Medulla oblongata (tissue), 1 donor: ENCODE measurements around the gene ZDHHC11B.
"Not testable (repeated sequence)": the region's sequence is repeated elsewhere in the genome, so short reads cannot be mapped to it uniquely, and the experiment has no call there.

ENCODE experiments used
- DNase-seq: peaks from one replicate; pipeline ENCODE4 v3.0.0-alpha.2; 2015; ENCODE audit errors: extremely low spot score

ZDHHC11B gene

GRCh38 chr5:715636-716035, 68.9 kb downstream of the ZDHHC11B start:
- not testable (repeated sequence) for DNase-seq

GRCh38 chr5:714215-715118, 70.1 kb downstream of the ZDHHC11B start:
- not testable (repeated sequence) for DNase-seq

GRCh38 chr5:713686-714085, 70.8 kb downstream of the ZDHHC11B start:
- DNase-seq = not testable (repeated sequence)

- DNase-seq = not testable (repeated sequence)
Observed at GRCh38 chr5:708848-709517, 75.5 kb downstream of the ZDHHC11B start.

GRCh38 chr5:708374-708773, 76.2 kb downstream of the ZDHHC11B start:
- not testable (repeated sequence) for DNase-seq

GRCh38 chr5:706127-706526, 78.4 kb downstream of the ZDHHC11B start:
- DNase-seq = not testable (repeated sequence)

GRCh38 chr5:696753-697702, 87.5 kb downstream of the ZDHHC11B start:
- not testable (repeated sequence) for DNase-seq

GRCh38 chr5:696191-696590, 88.3 kb downstream of the ZDHHC11B start:
- not testable (repeated sequence) for DNase-seq

GRCh38 chr5:695475-695874, 89.1 kb downstream of the ZDHHC11B start:
- DNase-seq = not testable (repeated sequence)

GRCh38 chr5:694042-694431, 90.5 kb downstream of the ZDHHC11B start:
- DNase-seq = not testable (repeated sequence)

GRCh38 chr5:693271-694041, 91.1 kb downstream of the ZDHHC11B start, which contains the start of gene TPPP:
TPPP (minus strand) TSS chr5:693352; CDS start chr5:678060, 15,292 bp downstream.
- peak; percentile 94 for DNase-seq

GRCh38 chr5:692529-693041, 91.9 kb downstream of the ZDHHC11B start:
- not testable (repeated sequence) for DNase-seq

- no peak for DNase-seq
Observed at GRCh38 chr5:691817-692528, 92.6 kb downstream of the ZDHHC11B start.

GRCh38 chr5:691049-691448, 93.5 kb downstream of the ZDHHC11B start:
- not testable (repeated sequence) for DNase-seq

GRCh38 chr5:690293-690692, 94.2 kb downstream of the ZDHHC11B start:
- not testable (repeated sequence) for DNase-seq

- DNase-seq = not testable (repeated sequence)
Observed at GRCh38 chr5:688348-689010, 96.0 kb downstream of the ZDHHC11B start.

- DNase-seq = not testable (repeated sequence)
Observed at GRCh38 chr5:686936-687335, 97.6 kb downstream of the ZDHHC11B start.

GRCh38 chr5:686172-686523, 98.4 kb downstream of the ZDHHC11B start:
- DNase-seq = not testable (repeated sequence)
